AG04450 (cell line): ENCODE measurements around the gene TMEM191B. TPM values are rescaled to one million over a fixed set of nuclear protein-coding genes. Genes with fewer than 3 reads are reported as not detected.
"Not testable (repeated sequence)": the region's sequence is repeated elsewhere in the genome, so short reads cannot be mapped to it uniquely, and the experiment has no call there.

Source experiments
- CTCF ChIA-PET: fragments of 300-600, 350-600 bp; formaldehyde crosslinking; extraction: SDS; loops from one replicate; lab custom pipeline; 2022; ENCODE audit warnings: antibody characterized with exemption, inconsistent platforms; lab: Charles Lee
- POLR2A ChIA-PET: fragments of 350-600 bp; formaldehyde crosslinking; extraction: SDS; loops from one replicate; lab custom pipeline; 2021; ENCODE audit warnings: antibody characterized with exemption, inconsistent platforms; lab: Yijun Ruan, JAX
- DNase-seq: peaks from one replicate; pipeline ENCODE4 v3.0.0-alpha.2; 2011; ENCODE audit warnings: low read depth, low spot score
- H3K27ac ChIP-seq: one replicate; pipeline ENCODE4 v1.5.1; 2012; ENCODE audit warnings: low read depth, low read length, control low read depth
- H3K27me3 ChIP-seq: one replicate; pipeline ENCODE4 v1.6.0; 2012; ENCODE audit warnings: low read length; ENCODE audit not compliant: control insufficient read depth, insufficient read depth
- H3K4me3 ChIP-seq: 2 replicates; pipeline ENCODE4 v1.5.1; 2011; ENCODE audit warnings: mild to moderate bottlenecking, low read depth, low read length, control low read depth
- H3K9me3 ChIP-seq: 2 replicates; pipeline ENCODE4 v1.5.1; 2012; ENCODE audit warnings: low read length; ENCODE audit not compliant: control insufficient read depth, insufficient read depth
- polyA plus RNA-seq: library from polyadenylated mRNA; depleted of rRNA; stranded (reverse); fragments of >200 nt; gene quantifications from 2 replicates; pipeline ENCODE4 v1.2.3, GENCODE V29; 2011

The TMEM191B gene
- polyA plus RNA-seq, 1 experiment, result 0.40 TPM

GRCh38 chr22:18534315-18534714, 6.7 kb downstream of the TMEM191B start:
- CTCF ChIA-PET, POLR2A ChIA-PET, H3K27me3 ChIP-seq, H3K4me3 ChIP-seq, H3K9me3 ChIP-seq, H3K27ac ChIP-seq, DNase-seq: not testable (repeated sequence)

- CTCF ChIA-PET, H3K27me3 ChIP-seq, H3K9me3 ChIP-seq, H3K27ac ChIP-seq, POLR2A ChIA-PET, H3K4me3 ChIP-seq, DNase-seq: not testable (repeated sequence)
Observed at GRCh38 chr22:18539994-18540393, 12.4 kb downstream of the TMEM191B start.

- CTCF ChIA-PET, DNase-seq, H3K4me3 ChIP-seq, POLR2A ChIA-PET, H3K27me3 ChIP-seq, H3K27ac ChIP-seq, H3K9me3 ChIP-seq: not testable (repeated sequence)
Observed at GRCh38 chr22:18543400-18543799, 15.8 kb downstream of the TMEM191B start.

- H3K27me3 ChIP-seq, DNase-seq, H3K27ac ChIP-seq, H3K4me3 ChIP-seq, POLR2A ChIA-PET, H3K9me3 ChIP-seq, CTCF ChIA-PET: not testable (repeated sequence)
Observed at GRCh38 chr22:18544615-18545014, 17.0 kb downstream of the TMEM191B start.

GRCh38 chr22:18549458-18550179, 22.0 kb downstream of the TMEM191B start:
- H3K9me3 ChIP-seq, DNase-seq, H3K27ac ChIP-seq, CTCF ChIA-PET, POLR2A ChIA-PET, H3K27me3 ChIP-seq, H3K4me3 ChIP-seq: not testable (repeated sequence)

- POLR2A ChIA-PET, H3K4me3 ChIP-seq, DNase-seq, H3K27ac ChIP-seq, H3K9me3 ChIP-seq, H3K27me3 ChIP-seq, CTCF ChIA-PET: not testable (repeated sequence)
Observed at GRCh38 chr22:18551046-18551445, 23.4 kb downstream of the TMEM191B start.

GRCh38 chr22:18552839-18553597, 25.4 kb downstream of the TMEM191B start:
- POLR2A ChIA-PET, H3K27me3 ChIP-seq, H3K27ac ChIP-seq, CTCF ChIA-PET, DNase-seq, H3K9me3 ChIP-seq, H3K4me3 ChIP-seq: not testable (repeated sequence)

- H3K27ac ChIP-seq, DNase-seq, POLR2A ChIA-PET, CTCF ChIA-PET, H3K4me3 ChIP-seq, H3K9me3 ChIP-seq, H3K27me3 ChIP-seq: not testable (repeated sequence)
Observed at GRCh38 chr22:18554280-18555256, 27.0 kb downstream of the TMEM191B start.

GRCh38 chr22:18558516-18558915, 30.9 kb downstream of the TMEM191B start:
- CTCF ChIA-PET, POLR2A ChIA-PET, H3K27me3 ChIP-seq, H3K9me3 ChIP-seq, DNase-seq, H3K27ac ChIP-seq, H3K4me3 ChIP-seq: not testable (repeated sequence)

GRCh38 chr22:18558939-18559338, 31.3 kb downstream of the TMEM191B start:
- H3K9me3 ChIP-seq, H3K27ac ChIP-seq, CTCF ChIA-PET, H3K27me3 ChIP-seq, H3K4me3 ChIP-seq, DNase-seq, POLR2A ChIA-PET: not testable (repeated sequence)

- H3K9me3 ChIP-seq, H3K4me3 ChIP-seq, DNase-seq, POLR2A ChIA-PET, H3K27me3 ChIP-seq, H3K27ac ChIP-seq, CTCF ChIA-PET: not testable (repeated sequence)
Observed at GRCh38 chr22:18560099-18560974, 32.7 kb downstream of the TMEM191B start.
